Astrocyte (in vitro differentiated cells and primary cell): ENCODE data around the gene CHRDL2. TPM values are rescaled to one million over a fixed set of nuclear protein-coding genes. Genes with fewer than 3 reads are reported as not detected.

Source experiments
- DNase-seq: peaks from one replicate; pipeline ENCODE4 v3.0.0-alpha.2; 2010; ENCODE audit warnings: low read depth
- FAIRE-seq: peaks from 2 replicates; lab custom pipeline; 2011; peaks lifted over from hg19 to GRCh38; lab: Jason Lieb, UNC
- H2AFZ ChIP-seq: 2 replicates; pipeline ENCODE4 v1.6.0; 2012; ENCODE audit warnings: low read depth, low read length, inconsistent platforms
- H3K27ac ChIP-seq: 2 replicates; pipeline ENCODE4 v1.5.1; 2011; ENCODE audit warnings: low read depth, low read length, inconsistent platforms
- H3K27me3 ChIP-seq: 2 replicates; pipeline ENCODE4 v1.6.0; 2011; ENCODE audit warnings: low read length, inconsistent platforms; ENCODE audit not compliant: insufficient read depth
- H3K36me3 ChIP-seq: 2 replicates; pipeline ENCODE4 v1.5.1; 2011; ENCODE audit warnings: low read length, inconsistent platforms; ENCODE audit not compliant: insufficient read depth
- H3K4me1 ChIP-seq: 2 replicates; pipeline ENCODE4 v1.5.1; 2011; ENCODE audit warnings: low read length, inconsistent platforms; ENCODE audit not compliant: insufficient read depth
- H3K4me2 ChIP-seq: 2 replicates; pipeline ENCODE4 v1.6.0; 2012; ENCODE audit warnings: low read length, inconsistent platforms
- H3K4me3 ChIP-seq: 2 replicates; pipeline ENCODE4 v1.5.1; 2011; ENCODE audit warnings: low read depth, mild to moderate bottlenecking, low read length, inconsistent platforms; ENCODE audit not compliant: insufficient read depth
- H3K79me2 ChIP-seq: 2 replicates; pipeline ENCODE4 v1.6.0; 2012; ENCODE audit warnings: mild to moderate bottlenecking, low read length, inconsistent platforms; ENCODE audit not compliant: insufficient read depth
- H3K9ac ChIP-seq: 2 replicates; pipeline ENCODE4 v1.6.0; 2012; ENCODE audit warnings: mild to moderate bottlenecking, low read length, inconsistent platforms
- H3K9me3 ChIP-seq: 2 replicates; pipeline ENCODE4 v1.5.1; 2012; ENCODE audit warnings: low read depth, mild to moderate bottlenecking, low read length, inconsistent platforms; ENCODE audit not compliant: insufficient read depth
- H4K20me1 ChIP-seq: 2 replicates; pipeline ENCODE4 v1.6.0; 2012; ENCODE audit warnings: low read length, inconsistent platforms; ENCODE audit not compliant: insufficient read depth
- H3K27ac Mint-ChIP-seq: one replicate; pipeline ENCODE4 v1.8.0; 2021; ENCODE audit warnings: mild to moderate bottlenecking, mixed read lengths; ENCODE audit not compliant: unreplicated experiment
- H3K27me3 Mint-ChIP-seq: one replicate; pipeline ENCODE4 v1.8.0; 2021; ENCODE audit warnings: low read depth, mixed read lengths; ENCODE audit not compliant: unreplicated experiment
- H3K36me3 Mint-ChIP-seq: one replicate; pipeline ENCODE4 v1.8.0; 2021; ENCODE audit warnings: low read depth, mixed read lengths; ENCODE audit not compliant: unreplicated experiment
- H3K4me1 Mint-ChIP-seq: one replicate; pipeline ENCODE4 v1.8.0; 2021; ENCODE audit warnings: low read depth, mixed read lengths; ENCODE audit not compliant: unreplicated experiment
- H3K4me3 Mint-ChIP-seq: one replicate; pipeline ENCODE4 v1.8.0; 2021; ENCODE audit warnings: mild to moderate bottlenecking, moderate library complexity, mixed read lengths; ENCODE audit not compliant: unreplicated experiment
- H3K9me3 Mint-ChIP-seq: one replicate; pipeline ENCODE4 v1.8.0; 2021; ENCODE audit warnings: mild to moderate bottlenecking, mixed read lengths; ENCODE audit not compliant: unreplicated experiment
- EZH2 ChIP-seq: IDR thresholded peaks from 2 replicates; pipeline ENCODE4 v1.6.1; 2012; ENCODE audit warnings: mild to moderate bottlenecking, low read length, inconsistent platforms; ENCODE audit not compliant: insufficient read depth
- total RNA-seq: library from RNA; stranded (reverse); gene quantifications from 2 replicates; pipeline ENCODE4 v1.2.1, GENCODE V29; 2021
- TF ChIP-seq, protein P1 (sequence below): IDR thresholded peaks from 2 replicates; pipeline ENCODE4 v1.5.1; 2011; ENCODE audit warnings: low read depth, mild to moderate bottlenecking, inconsistent platforms, low read length, moderate library complexity; ENCODE audit not compliant: insufficient read depth

Gene CHRDL2
- total RNA-seq, 1 donor from 2014 or later = not detected

DNA sequence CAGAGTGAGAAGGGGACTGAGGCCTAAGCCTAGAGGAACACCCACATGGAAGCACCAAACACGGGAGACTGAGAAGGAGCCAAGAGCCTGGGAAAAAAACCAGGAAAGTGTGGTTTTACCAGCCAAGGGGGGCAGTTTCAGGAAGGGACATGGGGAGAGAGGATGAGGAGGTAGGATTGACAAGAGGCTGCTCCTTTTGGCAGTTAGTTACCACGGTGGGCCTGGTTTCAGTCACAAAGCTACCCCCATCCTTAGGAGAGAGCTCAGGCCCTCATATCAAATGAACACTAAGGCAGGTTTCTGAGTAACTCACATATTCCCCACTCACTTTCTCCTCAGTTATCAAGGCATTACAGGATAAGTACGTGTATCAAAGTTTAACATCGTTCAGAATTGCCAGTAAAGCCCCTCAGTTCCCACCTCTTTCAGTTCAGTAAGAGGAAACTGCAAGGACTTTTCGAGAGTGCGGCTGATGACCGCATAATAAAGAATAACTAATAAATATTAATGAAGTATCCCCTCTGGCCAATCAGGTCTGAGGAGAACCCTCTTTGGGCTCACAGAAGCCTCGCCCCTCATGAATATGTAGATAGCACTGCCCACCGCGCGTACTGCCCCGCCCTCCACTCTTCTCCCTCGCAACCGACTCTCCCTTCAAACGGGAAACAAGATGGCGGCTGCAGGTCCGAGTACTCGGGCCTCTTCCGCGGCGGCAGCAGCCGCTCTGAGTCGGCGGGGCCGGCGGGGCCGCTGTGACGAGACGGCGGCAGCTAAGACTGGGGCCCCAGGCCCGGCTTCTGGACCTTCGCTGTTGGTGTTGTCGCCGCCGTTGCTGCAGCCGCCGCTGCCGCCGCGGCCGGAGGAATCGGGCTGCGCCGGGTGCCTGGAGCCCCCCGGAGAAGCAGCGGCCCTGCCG, 17.2 kb upstream of the CHRDL2 start, which contains the start of gene RNF169:
RNF169 (plus strand) TSS at position 639 of the 916 bp plus-strand sequence; CDS start at position 671, 32 bp downstream.
- H3K27ac ChIP-seq = peak within 1 kb of the TSS; percentile 87
- no peaks in the 10 kb centered on the region for H3K36me3 ChIP-seq
- peak within 1 kb of the TSS; percentile 90 for H3K4me2 ChIP-seq
- Mint-ChIP-seq H3K4me1 (peaks cover 8% of the 10 kb centered on the region), H3K9me3 (no peaks in the 10 kb centered on the region), H3K4me3 (peak within 1 kb of the TSS; percentile 94), H3K36me3 (no peaks in the 10 kb centered on the region), H3K27me3 (peaks cover 8% of the 10 kb centered on the region), H3K27ac (peak within 1 kb of the TSS; percentile 73)
- peak within 1 kb of the TSS; percentile 74 for H3K4me3 ChIP-seq
- FAIRE-seq (no peak), DNase-seq (peak; percentile 92)
- peaks cover 3% of the 10 kb centered on the region for H3K27me3 ChIP-seq
- peak within 1 kb of the TSS; percentile 80 for H2AFZ ChIP-seq
- peaks cover 43% of the 10 kb centered on the region for H3K79me2 ChIP-seq
- peak within 1 kb of the TSS; percentile 93 for H3K9ac ChIP-seq
- no peaks in the 10 kb centered on the region for H3K9me3 ChIP-seq
- peaks cover 14% of the 10 kb centered on the region for H3K4me1 ChIP-seq
- TF ChIP-seq, protein P1, sequence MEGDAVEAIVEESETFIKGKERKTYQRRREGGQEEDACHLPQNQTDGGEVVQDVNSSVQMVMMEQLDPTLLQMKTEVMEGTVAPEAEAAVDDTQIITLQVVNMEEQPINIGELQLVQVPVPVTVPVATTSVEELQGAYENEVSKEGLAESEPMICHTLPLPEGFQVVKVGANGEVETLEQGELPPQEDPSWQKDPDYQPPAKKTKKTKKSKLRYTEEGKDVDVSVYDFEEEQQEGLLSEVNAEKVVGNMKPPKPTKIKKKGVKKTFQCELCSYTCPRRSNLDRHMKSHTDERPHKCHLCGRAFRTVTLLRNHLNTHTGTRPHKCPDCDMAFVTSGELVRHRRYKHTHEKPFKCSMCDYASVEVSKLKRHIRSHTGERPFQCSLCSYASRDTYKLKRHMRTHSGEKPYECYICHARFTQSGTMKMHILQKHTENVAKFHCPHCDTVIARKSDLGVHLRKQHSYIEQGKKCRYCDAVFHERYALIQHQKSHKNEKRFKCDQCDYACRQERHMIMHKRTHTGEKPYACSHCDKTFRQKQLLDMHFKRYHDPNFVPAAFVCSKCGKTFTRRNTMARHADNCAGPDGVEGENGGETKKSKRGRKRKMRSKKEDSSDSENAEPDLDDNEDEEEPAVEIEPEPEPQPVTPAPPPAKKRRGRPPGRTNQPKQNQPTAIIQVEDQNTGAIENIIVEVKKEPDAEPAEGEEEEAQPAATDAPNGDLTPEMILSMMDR = no peak
- H4K20me1 ChIP-seq = peaks cover 8% of the 10 kb centered on the region

DNA sequence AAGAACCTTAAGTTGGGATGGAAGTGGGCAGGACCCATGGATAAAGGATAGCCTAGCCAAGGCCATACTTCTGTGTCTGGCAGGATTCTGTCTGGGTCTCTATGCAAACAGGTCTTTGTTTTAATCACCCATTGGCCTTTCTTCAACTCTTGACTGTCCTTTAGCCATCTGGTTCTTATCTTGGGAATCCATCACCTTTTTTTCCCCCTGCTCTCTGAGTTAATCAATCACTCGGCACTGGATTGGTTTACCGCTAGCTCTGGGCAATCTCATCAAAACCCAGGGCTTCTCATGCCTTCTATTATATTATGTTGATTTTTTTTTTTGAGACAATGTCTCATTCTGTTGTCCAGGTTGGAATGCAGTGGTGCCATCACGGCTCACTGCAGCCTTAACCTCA, 15.6 kb upstream of the CHRDL2 start:
- Histone ChIP-seq H4K20me1 (peaks cover 8% of the 10 kb centered on the region), H2AFZ (no peak overlapping the region), H3K9ac (no peak overlapping the region), H3K79me2 (peaks cover 27% of the 10 kb centered on the region), H3K27ac (no peak overlapping the region), H3K4me1 (peaks cover 14% of the 10 kb centered on the region), H3K36me3 (no peaks in the 10 kb centered on the region), H3K9me3 (no peaks in the 10 kb centered on the region), H3K4me2 (no peak overlapping the region), H3K4me3 (no peak overlapping the region), H3K27me3 (peaks cover 3% of the 10 kb centered on the region)
- Mint-ChIP-seq H3K27ac (no peak overlapping the region), H3K27me3 (peaks cover 8% of the 10 kb centered on the region), H3K9me3 (no peaks in the 10 kb centered on the region), H3K36me3 (no peaks in the 10 kb centered on the region), H3K4me3 (no peak overlapping the region), H3K4me1 (peaks cover 8% of the 10 kb centered on the region)
- DNase-seq (no peak), FAIRE-seq (no peak)
- no peak for TF ChIP-seq EZH2
- TF ChIP-seq, protein P1 = no peak

DNA sequence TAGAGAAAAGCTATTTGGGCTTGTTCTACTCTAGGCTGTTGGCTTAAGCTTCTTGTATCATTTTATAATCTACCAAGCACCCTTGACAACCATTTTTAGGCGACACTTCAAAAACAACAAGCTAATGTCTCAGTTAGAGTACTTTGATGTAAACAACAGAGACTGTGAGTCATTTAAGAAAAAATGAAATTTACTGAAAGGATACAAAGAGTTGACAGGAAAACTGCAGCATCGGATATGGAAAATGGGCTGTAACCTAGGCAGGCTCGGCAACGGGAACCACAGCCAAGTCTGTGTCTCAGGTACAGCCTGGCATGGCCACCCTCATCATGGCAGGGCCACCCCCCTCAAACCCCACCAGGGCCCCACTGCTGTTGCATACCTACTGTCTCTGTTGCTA, 13.1 kb upstream of the CHRDL2 start:
- H3K27me3 ChIP-seq = peaks cover 3% of the 10 kb centered on the region
- H3K4me1 ChIP-seq = peaks cover 6% of the 10 kb centered on the region
- peaks cover 8% of the 10 kb centered on the region for H3K27me3 Mint-ChIP-seq
- peaks cover 3% of the 10 kb centered on the region for H3K4me1 Mint-ChIP-seq
- H3K79me2 ChIP-seq = peaks cover 2% of the 10 kb centered on the region
- FAIRE-seq (no peak), DNase-seq (no peak)
- H3K4me3 ChIP-seq = no peak overlapping the region
- no peak overlapping the region for H3K27ac Mint-ChIP-seq
- no peak overlapping the region for H3K27ac ChIP-seq
- H3K36me3 Mint-ChIP-seq = no peaks in the 10 kb centered on the region
- H4K20me1 ChIP-seq = no peaks in the 10 kb centered on the region
- no peak for TF ChIP-seq EZH2
- TF ChIP-seq, protein P1 = no peak
- H3K4me3 Mint-ChIP-seq = no peak overlapping the region
- no peak overlapping the region for H3K4me2 ChIP-seq
- H3K9me3 ChIP-seq = no peaks in the 10 kb centered on the region
- H3K9ac ChIP-seq = no peak overlapping the region
- no peaks in the 10 kb centered on the region for H3K36me3 ChIP-seq
- no peaks in the 10 kb centered on the region for H3K9me3 Mint-ChIP-seq
- no peak overlapping the region for H2AFZ ChIP-seq
